Liver (tissue), 9 donors: ENCODE measurements around the gene EIF2AK2. TPM values are rescaled to one million over a fixed set of nuclear protein-coding genes. Genes with fewer than 3 reads are reported as not detected.

Experiments
- DNase-seq: peaks from one replicate; pipeline ENCODE4 v3.0.0-alpha.2; 2017; ENCODE audit warnings: low spot score
- H3K27ac ChIP-seq, 2 donors: one replicate each; pipeline ENCODE4 v1.7.0; 2013; ENCODE audit warnings: inconsistent platforms in 2 of 2, low read length in 2 of 2, control low read depth in 1 of 2, low read depth in 1 of 2, mild to moderate bottlenecking in 1 of 2
- H3K27me3 ChIP-seq, 4 donors: one replicate each; pipeline versions ENCODE4 v1.6.1 to v1.7.0; 2013; ENCODE audit warnings: low read length in 3 of 4, inconsistent platforms in 1 of 4, mild to moderate bottlenecking in 1 of 4, moderate library complexity in 1 of 4; ENCODE audit not compliant: control insufficient read depth in 4 of 4, insufficient read depth in 4 of 4
- H3K36me3 ChIP-seq, 4 donors: one replicate each; pipeline versions ENCODE4 v1.6.1 to v1.7.0; 2013; ENCODE audit warnings: low read length in 3 of 4, mild to moderate bottlenecking in 3 of 4, low read depth in 1 of 4, moderate library complexity in 1 of 4; ENCODE audit not compliant: control insufficient read depth in 4 of 4, insufficient read depth in 3 of 4
- H3K4me1 ChIP-seq, 4 donors: one replicate each; pipeline versions ENCODE4 v1.6.1 to v1.7.0; 2013; ENCODE audit warnings: low read length in 3 of 4, mild to moderate bottlenecking in 3 of 4, moderate library complexity in 1 of 4; ENCODE audit not compliant: control insufficient read depth in 4 of 4, insufficient read depth in 4 of 4
- H3K4me3 ChIP-seq, 3 donors: one replicate each; pipeline versions ENCODE4 v1.6.1 to v1.7.0; 2013; ENCODE audit warnings: low read length in 3 of 3, control low read depth in 1 of 3, low read depth in 1 of 3, mild to moderate bottlenecking in 1 of 3
- H3K9ac ChIP-seq, 2 donors: one replicate each; pipeline ENCODE4 v1.7.0; 2013; ENCODE audit warnings: low read length in 2 of 2, mild to moderate bottlenecking in 2 of 2, moderate library complexity in 2 of 2, control low read depth in 1 of 2, low read depth in 1 of 2
- H3K9me3 ChIP-seq, 4 donors: one replicate each; pipeline versions ENCODE4 v1.6.1 to v1.7.0; 2013; ENCODE audit warnings: low read length in 3 of 4; ENCODE audit not compliant: control insufficient read depth in 4 of 4
- ATF3 ChIP-seq: IDR thresholded peaks from 2 replicates; pipeline ENCODE4 v1.6.1; 2016; ENCODE audit warnings: antibody characterized with exemption
- CTCF ChIP-seq: fragments of 150-350 bp; IDR thresholded peaks from 2 replicates; pipeline ENCODE4 v1.5.1; 2017; ENCODE audit warnings: improper control_type of control experiment, low read depth, low read length; ENCODE audit not compliant: missing input control
- EGR1 ChIP-seq, 2 donors: IDR thresholded peaks; 2 replicates each; pipeline ENCODE4 v1.6.1; 2016 to 2018; ENCODE audit warnings: antibody characterized with exemption in 2 of 2, low read depth in 2 of 2
- FOXA1 ChIP-seq: IDR thresholded peaks from 2 replicates; pipeline ENCODE4 v1.6.1; 2016; ENCODE audit warnings: antibody characterized with exemption
- FOXA2 ChIP-seq: IDR thresholded peaks from 2 replicates; pipeline ENCODE4 v1.6.1; 2016; ENCODE audit warnings: antibody characterized with exemption
- GABPA ChIP-seq, 2 donors: IDR thresholded peaks in 1 of 2; conservative IDR thresholded peaks in 1 of 2; 2 replicates each; pipeline ENCODE4 v1.6.1; 2016; ENCODE audit warnings: antibody characterized with exemption in 2 of 2, mild to moderate bottlenecking in 1 of 2, moderate library complexity in 1 of 2
- HNF4A ChIP-seq, 2 donors: conservative IDR thresholded peaks; 2 replicates each; pipeline ENCODE4 v1.6.1; 2016; ENCODE audit warnings: antibody characterized with exemption in 2 of 2, mild to moderate bottlenecking in 2 of 2
- HNF4G ChIP-seq: IDR thresholded peaks from 2 replicates; pipeline ENCODE4 v1.6.1; 2016; ENCODE audit warnings: antibody characterized with exemption
- JUND ChIP-seq, 2 donors: IDR thresholded peaks; 2 replicates each; pipeline ENCODE4 v1.6.1; 2016; ENCODE audit warnings: antibody characterized with exemption in 2 of 2
- MAX ChIP-seq: IDR thresholded peaks from 2 replicates; pipeline ENCODE4 v1.6.1; 2016; ENCODE audit warnings: antibody characterized with exemption
- NR2F2 ChIP-seq: IDR thresholded peaks from 2 replicates; pipeline ENCODE4 v1.6.1; 2016; ENCODE audit warnings: antibody characterized with exemption
- RAD21 ChIP-seq, 2 donors: IDR thresholded peaks; 2 replicates each; pipeline ENCODE4 v1.6.1; 2016; ENCODE audit warnings: antibody characterized with exemption in 2 of 2, mild to moderate bottlenecking in 2 of 2
- REST ChIP-seq: IDR thresholded peaks from 2 replicates; pipeline ENCODE4 v1.6.1; 2016; ENCODE audit warnings: antibody characterized with exemption, mild to moderate bottlenecking
- RXRA ChIP-seq, 2 donors: IDR thresholded peaks; 2 replicates each; pipeline ENCODE4 v1.6.1; 2017 to 2018; ENCODE audit warnings: antibody characterized with exemption in 2 of 2, mild to moderate bottlenecking in 1 of 2
- SP1 ChIP-seq: IDR thresholded peaks from 2 replicates; pipeline ENCODE4 v1.6.1; 2018; ENCODE audit warnings: antibody characterized with exemption, mild to moderate bottlenecking
- YY1 ChIP-seq: IDR thresholded peaks from 2 replicates; pipeline ENCODE4 v1.6.1; 2016; ENCODE audit warnings: antibody characterized with exemption, mild to moderate bottlenecking
- ZBTB33 ChIP-seq: IDR thresholded peaks from 2 replicates; pipeline ENCODE4 v1.6.1; 2016; ENCODE audit warnings: antibody characterized with exemption
- WGBS: extraction: QIAGEN DNeasy Blood & Tissue Kit; methylation state at CpG from one replicate; pipeline ENCODE4 v1.1.7; 2013; 5-methylcytosine and 5-hydroxymethylcytosine counted together
- polyA plus RNA-seq, 2 donors: library from polyadenylated mRNA; stranded (reverse) in 1 of 2; unstranded in 1 of 2; fragments of 200-250 nt in 1 of 2; fragments of >200 nt in 1 of 2; fragmentation: Nextera tagmentation in 1 of 2; extraction: Ambion mirVana in 1 of 2; gene quantifications; one replicate each; pipeline versions ENCODE4 v1.2.1 to v1.2.3, GENCODE V29; 2013 to 2015
- total RNA-seq, 2 donors: library from RNA; depleted of rRNA; stranded (reverse); fragments of >200 nt; gene quantifications; one replicate each; pipeline ENCODE4 v1.2.3, GENCODE V29; 2014
- donor health status: healthy.
- donor health status: healthy.
- donor health status: healthy.
- donor health status: healthy.
- donor health status: healthy.

The EIF2AK2 gene
- total and polyA plus RNA-seq, 4 donors, result 4.4 to 20.0 (median 13.2) TPM

GRCh38 chr2:37091873-37092272 lies 64.9 kb downstream of the EIF2AK2 start:
- WGBS, result 83% methylated on average over 5 of the region's 5 CpGs
- H3K4me3 ChIP-seq, result no peak overlapping the region

GRCh38 chr2:37090019-37090477 lies 66.7 kb downstream of the EIF2AK2 start:
- Histone ChIP-seq H3K9me3 (no peaks in the 10 kb centered on the region), H3K9ac (no peak overlapping the region), H3K27ac (no peak overlapping the region), H3K4me1 (peaks cover 0 to 7% (median 4%) of the 10 kb centered on the region in 4 donors), H3K4me3 (no peak overlapping the region), H3K27me3 (no peaks in the 10 kb centered on the region), H3K36me3 (peaks cover 6 to 29% (median 23%) of the 10 kb centered on the region in 4 donors)
- TF ChIP-seq ATF3 (no peak), HNF4A (conservative IDR thresholded peaks at IDR 0.05) (no peak), GABPA (IDR thresholded peaks at IDR 0.05 in 1 of 2, conservative IDR thresholded peaks at IDR 0.05 in 1 of 2) (no peak), CTCF (no peak), JUND (IDR thresholded peaks at IDR 0.05) (no peak), FOXA1 (no peak), RXRA (IDR thresholded peaks at IDR 0.05) (no peak), FOXA2 (no peak), HNF4G (no peak), RAD21 (IDR thresholded peaks at IDR 0.05) (no peak), REST (no peak), YY1 (no peak), NR2F2 (no peak), EGR1 (IDR thresholded peaks at IDR 0.05; ENCODE audit: low read depth in 2 of 2) (no peak), SP1 (no peak), MAX (no peak), ZBTB33 (no peak)
- DNase-seq, result no peak
- WGBS, result 86% methylated on average over 4 of the region's 4 CpGs

More at GRCh38 chr2:37091873-37092272, 64.9 kb downstream of the EIF2AK2 start:
- Histone ChIP-seq H3K9ac (no peak overlapping the region), H3K27ac (no peak overlapping the region), H3K9me3 (no peaks in the 10 kb centered on the region), H3K36me3 (peaks cover 6 to 43% (median 30%) of the 10 kb centered on the region in 4 donors), H3K27me3 (no peaks in the 10 kb centered on the region), H3K4me1 (peaks cover 0 to 3% (median 0%) of the 10 kb centered on the region in 4 donors)
- no peak for DNase-seq
- TF ChIP-seq FOXA1, result no peak
- no peak for TF ChIP-seq RAD21 (IDR thresholded peaks at IDR 0.05)
- TF ChIP-seq JUND (IDR thresholded peaks at IDR 0.05), result no peak
- no peak for TF ChIP-seq EGR1 (IDR thresholded peaks at IDR 0.05; ENCODE audit: low read depth in 2 of 2)
- TF ChIP-seq FOXA2, result no peak
- TF ChIP-seq GABPA (IDR thresholded peaks at IDR 0.05 in 1 of 2, conservative IDR thresholded peaks at IDR 0.05 in 1 of 2), result no peak
- no peak for TF ChIP-seq MAX
- TF ChIP-seq YY1, result no peak
